ENCODE data around the gene OR6X1.
"Not testable (repeated sequence)": the region's sequence is repeated elsewhere in the genome, so short reads cannot be mapped to it uniquely, and the experiment has no call there.

Gene OR6X1

DNA sequence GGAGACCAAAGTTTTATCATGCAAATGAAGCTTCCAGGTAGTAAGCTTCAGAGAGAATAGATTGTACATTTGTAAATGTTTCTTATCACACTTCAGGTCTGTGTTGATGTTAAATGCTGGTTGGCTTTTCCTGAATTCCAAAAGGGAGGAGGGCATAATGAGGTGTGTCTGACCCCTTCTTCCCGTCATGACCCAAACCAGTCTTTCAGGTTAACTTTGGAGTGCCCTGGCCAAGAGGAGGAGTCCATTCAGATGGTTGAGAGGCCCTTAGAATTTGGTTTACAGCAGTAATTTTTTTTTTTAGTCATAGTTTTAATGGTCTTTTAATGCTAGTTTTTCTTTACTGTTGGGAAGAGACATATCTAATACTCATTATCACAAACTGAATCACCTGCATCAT is 2.5 kb downstream of the OR6X1 start:
- DNase-seq: no peak

DNA sequence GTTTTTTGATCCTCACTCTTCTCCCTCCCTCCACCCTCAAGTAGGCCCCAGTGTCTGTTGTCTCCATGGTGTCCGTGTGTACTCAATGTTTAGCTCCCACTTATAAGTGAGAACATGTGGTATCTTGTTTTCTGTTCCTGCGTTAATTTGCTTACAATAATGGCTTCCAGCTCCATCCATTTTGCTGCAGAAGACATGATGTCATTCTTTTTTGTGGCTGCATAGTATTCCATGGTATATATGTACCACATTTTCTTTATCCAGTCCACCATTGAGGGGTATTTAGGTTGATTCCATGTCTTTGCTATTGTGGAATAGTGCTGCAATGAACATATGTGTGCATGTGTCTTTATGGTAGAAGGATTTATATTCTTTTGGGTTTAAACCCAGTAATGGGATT is 6.0 kb downstream of the OR6X1 start:
- not testable (repeated sequence) for DNase-seq

DNA sequence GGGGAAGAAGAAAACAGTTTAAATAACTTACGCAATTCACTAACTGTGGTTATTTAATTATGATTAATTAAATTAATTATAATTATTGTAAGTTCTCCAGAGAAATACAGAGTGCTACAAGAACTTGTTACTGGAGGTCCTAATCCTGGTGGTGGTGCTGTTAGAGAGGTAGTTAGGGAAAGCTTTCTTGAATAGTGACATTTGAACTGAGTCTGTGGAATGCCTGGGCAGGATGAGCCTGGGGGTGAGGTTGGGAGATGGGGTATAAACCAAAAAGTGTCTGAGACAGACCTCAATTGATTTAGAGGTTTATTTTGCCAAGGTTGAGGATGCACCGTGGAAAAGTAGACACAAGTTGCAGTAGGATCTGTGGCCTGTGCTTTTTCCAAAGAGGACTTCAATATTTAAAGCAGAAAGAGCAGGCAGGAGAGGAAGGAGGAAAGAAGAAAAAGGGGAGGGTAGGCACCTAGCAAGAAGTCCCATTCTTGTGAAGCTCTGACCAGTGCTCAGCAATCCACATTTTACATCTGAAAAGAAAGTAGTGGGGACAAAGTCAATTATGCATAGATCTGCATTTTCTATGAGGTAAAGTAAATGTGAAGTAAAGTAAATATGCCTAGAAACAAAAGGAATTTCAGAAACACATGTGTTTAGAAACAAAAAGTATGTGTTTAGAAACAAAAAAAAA is 8.4 kb downstream of the OR6X1 start:
- no peak for DNase-seq

- no peak for DNase-seq
Measured at GRCh38 chr11:123742724-123743120, 11.6 kb downstream of the OR6X1 start.

- no peak for DNase-seq
Measured at GRCh38 chr11:123742031-123742723, 12.1 kb downstream of the OR6X1 start.

- peak; percentile 88 for DNase-seq
Measured at GRCh38 chr11:123741159-123742030, 12.9 kb downstream of the OR6X1 start, which contains the start of gene ZNF202. Gene ZNF202 (minus strand): TSS chr11:123741660. CDS start chr11:123730888, 10,772 bp downstream.

- DNase-seq: no peak
Measured at GRCh38 chr11:123740787-123741158, 13.5 kb downstream of the OR6X1 start.

GRCh38 chr11:123738374-123738773 is 15.9 kb downstream of the OR6X1 start:
- DNase-seq: no peak

GRCh38 chr11:123736769-123737168 is 17.5 kb downstream of the OR6X1 start:
- DNase-seq: no peak

DNA sequence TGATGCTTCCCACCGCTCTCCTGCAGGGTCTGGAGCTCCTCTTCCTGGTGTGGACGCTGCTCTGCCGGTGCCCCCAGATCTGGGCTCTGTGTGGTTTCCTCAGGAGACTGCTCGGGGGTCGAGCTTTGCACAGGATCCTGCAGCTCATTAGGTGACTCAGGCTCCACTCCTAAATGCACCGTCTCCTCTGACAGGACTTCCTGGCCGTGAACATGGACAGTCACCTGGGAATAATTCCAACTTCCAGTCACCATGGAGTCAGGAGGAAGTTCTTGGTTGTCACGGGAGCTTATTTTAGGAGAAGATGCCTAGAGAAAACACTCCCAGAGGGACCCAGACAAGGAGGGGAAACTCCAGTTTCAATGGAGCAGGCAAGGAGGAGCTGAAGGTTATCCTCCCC is 24.7 kb downstream of the OR6X1 start:
- DNase-seq: no peak

GRCh38 chr11:123725995-123726655 is 28.2 kb downstream of the OR6X1 start:
- no peak for DNase-seq

DNA sequence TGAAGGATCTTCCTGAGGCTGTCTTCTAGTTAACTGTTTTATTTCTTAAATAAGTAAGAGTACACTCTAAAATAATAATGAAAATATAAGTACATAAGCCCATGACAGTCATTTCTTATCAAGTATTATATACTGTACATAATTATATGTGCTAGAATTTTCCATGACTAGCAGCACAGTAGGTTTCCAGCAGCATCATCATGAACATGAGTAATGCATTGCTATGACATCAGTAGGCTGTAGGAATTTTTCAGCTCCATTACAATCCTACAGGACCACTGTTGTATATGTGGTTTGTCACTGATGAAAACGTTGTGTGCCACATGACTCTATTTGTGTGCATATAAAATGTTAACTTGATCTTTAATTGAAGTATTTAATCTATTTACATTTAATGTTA is 34.9 kb downstream of the OR6X1 start:
- no peak for DNase-seq

- no peak for DNase-seq
Measured at GRCh38 chr11:123718469-123718868, 35.8 kb downstream of the OR6X1 start.

- no peak for DNase-seq
Measured at GRCh38 chr11:123718063-123718462, 36.3 kb downstream of the OR6X1 start.

- DNase-seq: not testable (repeated sequence)
Measured at GRCh38 chr11:123712627-123713026, 41.7 kb downstream of the OR6X1 start.

DNA sequence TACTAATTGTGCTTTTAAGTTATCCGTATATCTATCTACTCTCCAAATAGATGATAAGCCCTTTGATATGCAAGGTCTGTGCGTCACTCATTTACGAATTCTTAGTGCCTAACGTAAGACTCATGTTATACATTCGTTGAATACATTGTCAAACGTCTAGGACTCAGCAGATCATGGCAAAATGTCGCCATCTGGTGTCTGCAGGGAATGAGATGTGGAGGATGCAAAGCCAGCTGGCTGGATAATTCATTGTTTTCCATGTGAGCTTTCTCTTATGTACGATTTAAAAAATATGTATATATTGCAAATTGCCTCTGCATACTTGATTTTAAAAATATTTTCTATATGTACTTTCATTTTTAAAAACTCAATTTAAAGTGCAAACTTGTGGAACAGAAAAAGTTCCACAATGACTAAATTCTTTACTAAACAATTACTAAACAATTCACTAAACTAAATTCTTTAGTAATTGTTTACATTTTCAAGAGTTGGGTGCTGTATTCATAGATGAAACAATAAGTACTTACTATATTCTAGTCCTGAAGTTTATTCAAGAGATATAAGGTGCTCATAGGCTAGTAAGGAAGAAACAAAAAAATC is 46.6 kb downstream of the OR6X1 start:
- peak; percentile 31 to 34 for DNase-seq

GRCh38 chr11:123707206-123707605 is 47.1 kb downstream of the OR6X1 start:
- DNase-seq: no peak

DNA sequence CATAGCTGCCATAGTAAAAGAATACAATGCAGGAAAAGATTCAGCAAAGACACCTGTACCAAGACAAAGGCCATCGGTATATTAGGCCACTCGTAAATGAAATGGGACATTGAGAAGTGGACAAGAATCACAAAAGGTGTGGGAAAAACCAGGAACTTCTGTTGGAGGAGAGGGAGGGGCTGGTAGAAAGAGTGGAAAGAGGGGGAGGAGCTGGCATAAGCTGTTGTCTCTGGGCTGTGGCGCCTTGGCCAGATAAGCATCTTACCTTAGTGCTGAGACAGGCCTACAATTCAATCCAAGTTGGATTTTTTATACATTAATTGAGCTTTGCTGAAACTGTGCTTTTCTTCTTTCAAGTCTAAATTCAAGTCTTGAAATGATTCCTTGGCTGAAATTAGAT is 50.0 kb downstream of the OR6X1 start:
- no peak for DNase-seq
